Superior temporal gyrus (tissue), 1 donor: ENCODE measurements around the gene CCDC185.

Experiments used
- DNase-seq: peaks from one replicate; pipeline ENCODE4 v3.0.0-alpha.2; 2016; ENCODE audit errors: extremely low spot score

CCDC185 gene

GRCh38 chr1:223393275-223394214 lies at the start of gene CCDC185:
CCDC185 (plus strand) TSS chr1:223393415; CDS start chr1:223393476, 61 bp downstream.
- no peak for DNase-seq

- no peak for DNase-seq
Observed at GRCh38 chr1:223343692-223344091, 49.5 kb upstream of the CCDC185 start.

- no peak for DNase-seq
Observed at GRCh38 chr1:223344491-223344890, 48.7 kb upstream of the CCDC185 start.

- no peak for DNase-seq
Observed at GRCh38 chr1:223345720-223346119, 47.5 kb upstream of the CCDC185 start.

- no peak for DNase-seq
Observed at GRCh38 chr1:223346311-223346710, 46.9 kb upstream of the CCDC185 start.

- no peak for DNase-seq
Observed at GRCh38 chr1:223347583-223347982, 45.6 kb upstream of the CCDC185 start.

- no peak for DNase-seq
Observed at GRCh38 chr1:223348439-223348838, 44.8 kb upstream of the CCDC185 start.

GRCh38 chr1:223349241-223349640 lies 44.0 kb upstream of the CCDC185 start:
- DNase-seq, result no peak

GRCh38 chr1:223350361-223350908 lies 42.8 kb upstream of the CCDC185 start:
- peak; percentile 5 for DNase-seq

GRCh38 chr1:223352944-223353343 lies 40.3 kb upstream of the CCDC185 start:
- DNase-seq, result no peak

- no peak for DNase-seq
Observed at GRCh38 chr1:223353939-223354338, 39.3 kb upstream of the CCDC185 start.

- DNase-seq, result no peak
Observed at GRCh38 chr1:223355699-223356098, 37.5 kb upstream of the CCDC185 start.

GRCh38 chr1:223358826-223359225 lies 34.4 kb upstream of the CCDC185 start:
- peak; percentile 22 for DNase-seq

- peak; percentile 29 for DNase-seq
Observed at GRCh38 chr1:223363057-223363855, 30.0 kb upstream of the CCDC185 start.

GRCh38 chr1:223363856-223364684 lies 29.1 kb upstream of the CCDC185 start, which contains the start of gene SUSD4:
SUSD4 (minus strand) TSS chr1:223364176; CDS start chr1:223363425, 751 bp downstream.
- DNase-seq, result peak; percentile 33

GRCh38 chr1:223364685-223365382 lies 28.4 kb upstream of the CCDC185 start:
- DNase-seq, result peak; percentile 20

- no peak for DNase-seq
Observed at GRCh38 chr1:223374064-223374610, 19.1 kb upstream of the CCDC185 start.

- DNase-seq, result no peak
Observed at GRCh38 chr1:223378754-223379153, 14.5 kb upstream of the CCDC185 start.

- peak; percentile 37 for DNase-seq
Observed at GRCh38 chr1:223386013-223386412, 7.2 kb upstream of the CCDC185 start.

- DNase-seq, result no peak
Observed at GRCh38 chr1:223390618-223391017, 2.6 kb upstream of the CCDC185 start.
